HK-2 (cell line): ENCODE measurements around the gene IFNL4.
"Not testable (repeated sequence)": the region's sequence is repeated elsewhere in the genome, so short reads cannot be mapped to it uniquely, and the experiment has no call there.

Source experiments
- DNase-seq: peaks from one replicate; pipeline ENCODE4 v3.0.0-alpha.2; 2018; ENCODE audit not compliant: unreplicated experiment

IFNL4 gene

DNA sequence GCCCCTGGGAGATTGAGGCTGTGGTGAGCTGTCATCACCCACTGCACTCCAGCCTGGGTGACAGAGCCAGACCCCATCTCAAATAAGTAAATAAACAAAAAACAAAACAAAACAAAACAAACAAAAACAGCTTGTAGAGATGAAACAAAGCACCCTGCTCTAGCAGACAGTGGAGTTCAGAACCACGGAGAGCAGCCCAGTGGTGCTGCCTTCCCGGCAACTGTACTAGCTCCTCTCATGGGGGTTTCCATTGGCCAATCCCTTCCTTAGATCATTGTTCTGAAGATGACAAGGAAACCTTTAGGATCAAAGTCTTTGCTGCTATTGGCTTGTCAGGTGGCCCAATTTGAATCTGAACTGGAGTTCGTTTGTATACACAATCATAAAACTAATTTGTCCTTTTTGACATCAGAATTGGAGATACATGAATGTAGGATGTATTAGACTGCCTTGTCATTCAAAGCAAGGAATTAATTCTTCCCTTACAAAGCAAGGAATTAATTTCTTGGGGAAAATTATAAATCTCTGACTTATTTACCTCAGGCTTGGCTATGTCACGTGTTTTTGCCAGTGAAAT lies 24.9 kb downstream of the IFNL4 start:
- no peak for DNase-seq

- not testable (repeated sequence) for DNase-seq
These were observed 29.5 kb downstream of the IFNL4 start for GRCh38 chr19:39219108-39219507.

DNA sequence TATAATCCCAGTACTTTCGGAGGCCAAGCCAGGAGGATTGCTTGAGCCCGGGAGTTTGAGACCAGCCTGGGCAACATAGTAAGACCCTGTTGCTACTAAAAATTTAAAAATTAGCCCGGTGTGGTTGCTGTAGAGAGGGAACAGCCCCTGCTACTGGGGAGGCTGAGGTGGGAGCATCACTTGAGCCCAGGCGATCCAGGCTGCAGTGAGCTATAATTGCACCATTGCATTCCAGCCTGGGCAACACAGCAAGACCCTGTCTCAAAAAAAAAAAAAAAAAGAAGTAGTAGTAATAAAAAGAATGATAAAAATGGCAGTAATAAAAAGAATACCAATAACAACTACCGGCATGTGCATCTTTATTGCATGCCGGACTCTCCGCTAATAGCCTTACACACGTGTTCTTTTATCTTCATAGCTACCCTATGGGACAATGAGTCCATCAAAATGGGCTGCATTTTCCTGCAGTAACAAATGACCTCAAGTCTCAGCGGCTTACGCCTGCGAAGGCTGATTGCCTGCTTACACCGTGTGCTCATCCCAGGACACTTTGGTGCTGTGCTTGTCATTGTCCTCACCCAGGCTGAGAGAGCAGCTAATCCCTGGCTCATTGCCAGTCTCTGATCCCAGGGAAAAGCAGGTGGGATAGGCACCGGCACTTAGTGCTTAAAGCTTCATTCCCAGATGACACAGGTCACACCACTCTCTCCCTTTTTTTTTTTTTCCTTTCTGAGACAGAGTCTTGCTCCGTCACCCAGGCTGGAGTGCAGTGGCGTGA lies 30.2 kb downstream of the IFNL4 start:
- DNase-seq, result no peak

- DNase-seq, result no peak
These were observed 31.6 kb downstream of the IFNL4 start for GRCh38 chr19:39217094-39217493.

DNA sequence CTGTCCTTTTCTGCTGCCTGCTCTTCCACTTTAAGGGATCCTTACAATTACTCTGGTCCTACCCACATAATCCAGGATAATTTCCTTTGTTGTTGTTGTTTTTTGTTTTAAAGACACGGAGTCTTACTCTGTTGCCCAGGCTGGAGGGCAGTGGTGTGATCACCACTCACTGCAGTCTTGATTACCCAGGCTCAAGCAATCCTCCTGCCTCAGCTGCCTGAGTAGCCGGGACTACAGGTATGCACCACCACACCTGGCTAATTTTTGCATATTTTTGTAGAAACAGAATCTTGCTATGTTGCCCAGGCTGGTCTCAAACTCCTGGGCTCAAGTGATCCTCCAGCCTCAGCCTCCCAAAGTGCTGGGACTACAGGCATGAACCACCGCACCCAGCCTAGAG lies 33.3 kb downstream of the IFNL4 start:
- not testable (repeated sequence) for DNase-seq

DNA sequence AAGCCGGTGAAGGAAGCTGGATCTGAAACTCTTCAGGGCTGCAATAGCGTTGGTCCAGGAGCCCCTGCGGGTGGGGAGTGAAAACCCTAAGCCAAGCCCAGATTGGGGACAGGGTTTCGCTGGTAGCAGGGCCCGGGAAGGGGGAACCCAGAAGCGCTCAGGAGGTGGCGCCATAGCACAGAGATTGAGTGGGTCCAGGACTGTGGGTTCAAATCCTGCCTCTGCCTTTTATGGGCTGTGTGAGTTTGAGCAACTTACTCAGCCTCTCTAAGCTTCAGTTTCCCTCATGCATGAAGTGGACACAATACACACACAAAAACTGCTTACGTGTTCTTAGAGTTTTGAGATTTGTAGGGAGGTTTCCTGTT lies 36.3 kb downstream of the IFNL4 start:
- peak; percentile 53 for DNase-seq

- no peak for DNase-seq
These were observed 36.8 kb downstream of the IFNL4 start for GRCh38 chr19:39211731-39212374.

GRCh38 chr19:39209196-39209595 lies 39.5 kb downstream of the IFNL4 start:
- DNase-seq, result no peak

GRCh38 chr19:39208175-39208795 lies 40.4 kb downstream of the IFNL4 start:
- DNase-seq, result no peak

- DNase-seq, result no peak
These were observed 41.3 kb downstream of the IFNL4 start for GRCh38 chr19:39207293-39207836.

- DNase-seq, result no peak
These were observed 42.5 kb downstream of the IFNL4 start for GRCh38 chr19:39206122-39206521.

GRCh38 chr19:39205449-39205764 lies 43.2 kb downstream of the IFNL4 start:
- no peak for DNase-seq

GRCh38 chr19:39203372-39204341 lies 45.0 kb downstream of the IFNL4 start, which contains the start of gene SYCN:
TSS of gene SYCN (minus strand) at chr19:39204263. CDS start at chr19:39204254, 9 bp downstream.
- no peak for DNase-seq

GRCh38 chr19:39202998-39203355 lies 45.7 kb downstream of the IFNL4 start:
- no peak for DNase-seq

- no peak for DNase-seq
These were observed 47.9 kb downstream of the IFNL4 start for GRCh38 chr19:39200803-39201115.

- DNase-seq, result no peak
These were observed 48.4 kb downstream of the IFNL4 start for GRCh38 chr19:39200066-39200802.

GRCh38 chr19:39199025-39199424 lies 49.6 kb downstream of the IFNL4 start:
- DNase-seq, result peak; percentile 78

DNA sequence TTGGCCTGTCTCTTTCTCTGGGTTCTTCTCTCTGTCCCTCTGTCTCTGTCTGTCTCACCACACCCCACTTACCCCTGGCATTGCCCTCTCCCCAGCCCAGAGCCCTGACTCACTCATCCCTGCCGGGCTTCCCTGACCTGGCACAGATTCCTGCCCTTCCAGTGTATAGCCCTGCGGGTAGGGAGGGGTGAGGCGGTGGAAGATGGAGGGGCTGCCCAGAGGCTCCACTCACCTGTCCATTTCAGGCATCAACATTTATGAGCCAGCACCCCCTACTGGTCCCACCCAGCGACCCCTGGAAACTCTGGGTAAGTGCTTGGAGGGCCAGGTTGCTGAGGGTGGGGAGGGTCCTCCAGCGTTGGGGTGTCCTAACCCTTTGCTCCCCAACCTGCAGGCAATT lies 50.8 kb downstream of the IFNL4 start:
- no peak for DNase-seq

GRCh38 chr19:39196860-39197562 lies 51.6 kb downstream of the IFNL4 start, which contains the start of gene NCCRP1:
TSS of gene NCCRP1 (plus strand) at chr19:39196964. CDS start at chr19:39196983, 19 bp downstream.
- no peak for DNase-seq

DNA sequence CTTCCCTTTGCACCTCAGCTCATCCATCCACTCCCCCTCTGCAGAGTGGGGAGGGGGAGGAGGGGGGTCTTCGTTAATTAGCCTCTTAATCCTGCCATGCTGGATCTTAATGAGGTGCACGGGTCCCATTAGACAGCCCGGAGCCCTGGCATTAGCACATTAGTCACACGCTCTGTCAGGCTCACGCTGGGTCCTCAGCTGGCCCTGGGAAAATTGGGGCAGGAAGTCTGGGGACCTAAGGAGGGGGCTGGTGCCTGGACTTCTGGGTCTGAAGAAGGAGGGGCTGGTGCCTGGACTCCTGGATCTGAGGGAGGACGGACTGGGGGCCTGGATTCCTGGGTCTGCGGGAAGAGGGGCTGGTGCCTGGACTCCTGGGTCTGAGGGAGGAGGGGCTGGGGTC lies 52.3 kb downstream of the IFNL4 start:
- DNase-seq, result no peak
